Stimulated activated CD4-positive, alpha-beta T cell treated with anti-CD3 and anti-CD28 coated beads, Interleukin-1b, Interleukin-23, amount 100 ng/mL, for 24 hours (primary cell): ENCODE data around the gene MLLT3.
"Not testable (repeated sequence)": the region's sequence is repeated elsewhere in the genome, so short reads cannot be mapped to it uniquely, and the experiment has no call there.

Experiments
- DNase-seq, 4 experiments: peaks; one replicate each; pipeline ENCODE4 v3.0.0-alpha.2; 2020; ENCODE audit warnings: low read depth in 4 of 4, low spot score in 1 of 4

Gene MLLT3

GRCh38 chr9:20622330-20623020 is at the start of gene MLLT3:
TSS of gene MLLT3 (minus strand) at chr9:20622499.
- peak; percentile 81 to 94 (median 92) for DNase-seq

GRCh38 chr9:20671635-20672034 is 49.3 kb upstream of the MLLT3 start:
- DNase-seq, result no peak

- no peak for DNase-seq
Observed at GRCh38 chr9:20670395-20670794, 48.1 kb upstream of the MLLT3 start.

- no peak for DNase-seq
Observed at GRCh38 chr9:20664501-20664900, 42.2 kb upstream of the MLLT3 start.

- no peak for DNase-seq
Observed at GRCh38 chr9:20663133-20663532, 40.8 kb upstream of the MLLT3 start.

- no peak for DNase-seq
Observed at GRCh38 chr9:20662156-20662555, 39.9 kb upstream of the MLLT3 start.

GRCh38 chr9:20659474-20659967 is 37.2 kb upstream of the MLLT3 start:
- no peak for DNase-seq

- no peak for DNase-seq
Observed at GRCh38 chr9:20658677-20659473, 36.6 kb upstream of the MLLT3 start.

- not testable (repeated sequence) for DNase-seq
Observed at GRCh38 chr9:20658246-20658667, 36.0 kb upstream of the MLLT3 start.

GRCh38 chr9:20651939-20652338 is 29.6 kb upstream of the MLLT3 start:
- DNase-seq, result no peak

- DNase-seq, result no peak
Observed at GRCh38 chr9:20650750-20651299, 28.5 kb upstream of the MLLT3 start.

- DNase-seq, result no peak
Observed at GRCh38 chr9:20650313-20650712, 28.0 kb upstream of the MLLT3 start.

- no peak for DNase-seq
Observed at GRCh38 chr9:20649381-20649780, 27.1 kb upstream of the MLLT3 start.

- no peak for DNase-seq
Observed at GRCh38 chr9:20646656-20647055, 24.4 kb upstream of the MLLT3 start.

GRCh38 chr9:20643660-20644059 is 21.4 kb upstream of the MLLT3 start:
- no peak for DNase-seq

GRCh38 chr9:20642045-20642444 is 19.7 kb upstream of the MLLT3 start:
- DNase-seq, result no peak

GRCh38 chr9:20640331-20641187 is 18.3 kb upstream of the MLLT3 start:
- peak; percentile 42 to 69 (median 56) for DNase-seq

- no peak for DNase-seq
Observed at GRCh38 chr9:20636888-20637440, 14.7 kb upstream of the MLLT3 start.

GRCh38 chr9:20634895-20635294 is 12.6 kb upstream of the MLLT3 start:
- DNase-seq, result no peak

- DNase-seq, result no peak
Observed at GRCh38 chr9:20632705-20633104, 10.4 kb upstream of the MLLT3 start.
